Ovary (tissue), 3 donors: ENCODE data around the gene ABCA2.

Experiments
- CTCF ChIP-seq, 3 donors: fragments of 450-650 bp in 2 of 3; fragments of 200-600 bp in 1 of 3; IDR thresholded peaks; one replicate each; pipeline versions ENCODE4 v1.5.1 to v1.8.0; 2016 to 2022; ENCODE audit warnings: antibody characterized with exemption in 3 of 3, mild to moderate bottlenecking in 1 of 3
- EP300 ChIP-seq: sonication (generic); formaldehyde crosslinking; IDR thresholded peaks from one replicate; pipeline ENCODE4 v1.6.1; 2017; ENCODE audit warnings: antibody characterized with exemption
- POLR2A ChIP-seq: fragments of 450-650 bp; IDR thresholded peaks from one replicate; pipeline ENCODE4 v1.6.1; 2017; ENCODE audit warnings: antibody characterized with exemption, mild to moderate bottlenecking, moderate library complexity
- donor health status: DM: no; HTN: no; CAD: no.

- no peak for TF ChIP-seq CTCF (IDR thresholded peaks at IDR 0.05)
- no peak for TF ChIP-seq EP300
- TF ChIP-seq POLR2A, result no peak
Measured at GRCh38 chr9:137030006-137030405, 2.0 kb upstream of the ABCA2 start.
